Endodermal cell (in vitro differentiated cells): ENCODE measurements around the gene C15orf39. TPM values are rescaled to one million over a fixed set of nuclear protein-coding genes. Genes with fewer than 3 reads are reported as not detected.

Experiments
- DNase-seq: peaks from one replicate; pipeline ENCODE4 v3.0.0-alpha.2; 2017
- H3K27ac ChIP-seq: 2 replicates; pipeline ENCODE4 v1.5.1; 2013; ENCODE audit warnings: mild to moderate bottlenecking, low read depth, low read length, moderate library complexity
- H3K27me3 ChIP-seq: 2 replicates; pipeline ENCODE4 v1.6.1; 2013; ENCODE audit warnings: mild to moderate bottlenecking, low read length, moderate library complexity; ENCODE audit not compliant: insufficient read depth, control insufficient read depth, poor library complexity, severe bottlenecking
- H3K36me3 ChIP-seq: 2 replicates; pipeline ENCODE4 v1.7.0; 2013; ENCODE audit warnings: mild to moderate bottlenecking, low read length, moderate library complexity; ENCODE audit not compliant: control insufficient read depth, insufficient read depth
- H3K4me1 ChIP-seq: one replicate; pipeline ENCODE4 v1.7.0; 2013; ENCODE audit warnings: low read length; ENCODE audit not compliant: control insufficient read depth, insufficient read depth
- H3K4me3 ChIP-seq: 2 replicates; pipeline ENCODE4 v1.5.1; 2013; ENCODE audit warnings: mild to moderate bottlenecking, low read length, moderate library complexity
- H3K9ac ChIP-seq: 2 replicates; pipeline ENCODE4 v1.6.1; 2013; ENCODE audit warnings: mild to moderate bottlenecking, low read length, moderate library complexity; ENCODE audit not compliant: poor library complexity, severe bottlenecking; ENCODE audit errors: extremely low read depth
- H3K9me3 ChIP-seq: 2 replicates; pipeline ENCODE4 v1.6.1; 2013; ENCODE audit warnings: mild to moderate bottlenecking, low read length, moderate library complexity; ENCODE audit not compliant: control insufficient read depth
- H3K27ac Mint-ChIP-seq: 2 replicates; pipeline ENCODE4 v1.8.0; 2020; ENCODE audit warnings: mixed read lengths
- H3K27me3 Mint-ChIP-seq: 2 replicates; pipeline ENCODE4 v1.8.0; 2021; ENCODE audit warnings: mild to moderate bottlenecking, mixed read lengths; ENCODE audit not compliant: insufficient read depth
- H3K36me3 Mint-ChIP-seq: 2 replicates; pipeline ENCODE4 v1.8.0; 2020; ENCODE audit warnings: low read depth, mixed read lengths
- H3K4me1 Mint-ChIP-seq: 2 replicates; pipeline ENCODE4 v1.8.0; 2020; ENCODE audit warnings: mixed read lengths
- H3K4me3 Mint-ChIP-seq: 2 replicates; pipeline ENCODE4 v1.8.0; 2020; ENCODE audit warnings: mild to moderate bottlenecking, moderate library complexity, mixed read lengths
- H3K9me3 Mint-ChIP-seq: 2 replicates; pipeline ENCODE4 v1.8.0; 2020; ENCODE audit warnings: mild to moderate bottlenecking, mixed read lengths
- CTCF ChIP-seq: fragments of 200-600 bp; sonication (generic); conservative IDR thresholded peaks from 2 replicates; pipeline ENCODE4 v1.5.0; 2021; ENCODE audit warnings: antibody characterized with exemption, mild to moderate bottlenecking
- WGBS, 2 experiments: methylation state at CpG; one replicate each; pipeline versions ENCODE4 v1.1.5 to v1.1.7; 2013; ENCODE audit warnings: missing lambda C conversion rate in 2 of 2, mixed read lengths in 1 of 2; ENCODE audit not compliant: insufficient coverage in 1 of 2, insufficient read length in 1 of 2; 5-methylcytosine and 5-hydroxymethylcytosine counted together
- total RNA-seq, 2 donors: library from RNA; stranded (reverse); fragmentation: NEBNext Ultra II Directional in 1 of 2; extraction: Animal tissue kit (Norgen Biotek cat#: 25700) in 1 of 2; gene quantifications; 2 replicates in 1 of 2; 3 replicates in 1 of 2; pipeline ENCODE4 v1.2.1, GENCODE V29; 2021

The C15orf39 gene
- total RNA-seq, 2 donors from 2014 or later: 19.0 to 22.2 TPM

GRCh38 chr15:75234191-75234810 is 32.6 kb downstream of the C15orf39 start:
- no peak overlapping the region for H3K4me3 ChIP-seq
- no peaks in the 10 kb centered on the region for H3K36me3 ChIP-seq
- Mint-ChIP-seq H3K27ac (no peak overlapping the region), H3K9me3 (no peaks in the 10 kb centered on the region), H3K27me3 (peaks cover 15% of the 10 kb centered on the region), H3K36me3 (no peaks in the 10 kb centered on the region), H3K4me1 (no peaks in the 10 kb centered on the region), H3K4me3 (no peak overlapping the region)
- no peak overlapping the region for H3K27ac ChIP-seq
- H3K9me3 ChIP-seq: no peaks in the 10 kb centered on the region
- DNase-seq: no peak
- no peak for TF ChIP-seq CTCF
- H3K4me1 ChIP-seq: no peaks in the 10 kb centered on the region
- H3K9ac ChIP-seq: no peak overlapping the region
- H3K27me3 ChIP-seq: no peaks in the 10 kb centered on the region
- WGBS, 2 experiments: 82 to 85% methylated on average over 3 to 5 of the region's 5 CpGs

- 92 to 94% methylated on average over 3 to 10 of the region's 10 CpGs for WGBS, 2 experiments
Measured at GRCh38 chr15:75235051-75235673, 33.5 kb downstream of the C15orf39 start.

More at GRCh38 chr15:75235051-75235673, 33.5 kb downstream of the C15orf39 start:
- Mint-ChIP-seq H3K27me3 (peaks cover 19% of the 10 kb centered on the region), H3K27ac (no peak overlapping the region), H3K4me3 (no peak overlapping the region), H3K36me3 (no peaks in the 10 kb centered on the region), H3K4me1 (no peaks in the 10 kb centered on the region), H3K9me3 (no peaks in the 10 kb centered on the region)
- TF ChIP-seq CTCF: no peak
- no peak for DNase-seq
- Histone ChIP-seq H3K9me3 (no peaks in the 10 kb centered on the region), H3K36me3 (no peaks in the 10 kb centered on the region), H3K27ac (no peak overlapping the region), H3K9ac (no peak overlapping the region), H3K27me3 (no peaks in the 10 kb centered on the region), H3K4me1 (no peaks in the 10 kb centered on the region), H3K4me3 (no peak overlapping the region)
